Panc1 (cell line): ENCODE data around the gene MNAT1. TPM values are rescaled to one million over a fixed set of nuclear protein-coding genes. Genes with fewer than 3 reads are reported as not detected.

Source experiments
- ATAC-seq: fragments of 200-7000 bp; cut with Tn5 transposase; 2 replicates; pipeline ENCODE4 v1.9.1; 2020; ENCODE audit warnings: mild to moderate bottlenecking, moderate library complexity
- BruUV-seq: library from RNA; stranded (reverse); fragments of 400-500 nt; replicated peaks from 2 replicates; lab custom pipeline; 2021; lab: Mats Ljungman, UMichigan
- CTCF ChIA-PET: fragments of 300-600 bp; sonication (Branson Sonifier 250); formaldehyde crosslinking; loops from one replicate; lab custom pipeline; 2022; ENCODE audit warnings: antibody characterized with exemption; lab: Charles Lee
- POLR2A ChIA-PET: fragments of 300-600 bp; sonication (Branson Sonifier 250); formaldehyde crosslinking; loops from one replicate; lab custom pipeline; 2022; ENCODE audit warnings: antibody characterized with exemption; lab: Charles Lee
- DNase-seq: peaks from one replicate; pipeline ENCODE4 v3.0.0-alpha.2; 2010; ENCODE audit warnings: low read depth, low spot score
- H3K27ac ChIP-seq: 2 replicates; pipeline ENCODE4 v1.5.1; 2011; ENCODE audit warnings: mild to moderate bottlenecking, low read length, inconsistent platforms
- H3K27me3 ChIP-seq: fragments of 200-500 bp; sonication (Bioruptor generic); 2 replicates; pipeline ENCODE4 v1.6.0; 2014; ENCODE audit warnings: low read length, inconsistent platforms; ENCODE audit not compliant: control insufficient read depth, insufficient read depth
- H3K36me3 ChIP-seq: fragments of 200-500 bp; sonication (Bioruptor generic); 2 replicates; pipeline ENCODE4 v1.5.1; 2014; ENCODE audit warnings: inconsistent platforms, mild to moderate bottlenecking, low read length, moderate library complexity; ENCODE audit not compliant: control insufficient read depth, insufficient read depth
- H3K4me1 ChIP-seq: 2 replicates; pipeline ENCODE4 v1.5.1; 2011; ENCODE audit warnings: inconsistent platforms, mild to moderate bottlenecking, low read length, moderate library complexity; ENCODE audit not compliant: control insufficient read depth, insufficient read depth
- H3K4me3 ChIP-seq, 2 experiments: 2 replicates each; pipeline ENCODE4 v1.5.1; 2011 to 2012; ENCODE audit warnings: low read depth in 2 of 2, low read length in 2 of 2, mild to moderate bottlenecking in 2 of 2, inconsistent platforms in 1 of 2, moderate library complexity in 1 of 2
- H3K9me3 ChIP-seq: fragments of 200-500 bp; sonication (Bioruptor generic); 2 replicates; pipeline ENCODE4 v1.5.1; 2014; ENCODE audit warnings: low read depth, mild to moderate bottlenecking, inconsistent platforms, low read length, moderate library complexity; ENCODE audit not compliant: control insufficient read depth, insufficient read depth
- CTCF ChIP-seq: fragments of 450-650 bp; IDR thresholded peaks from 2 replicates; pipeline ENCODE4 v1.5.1; 2017; ENCODE audit warnings: mild to moderate bottlenecking
- POLR2AphosphoS5 ChIP-seq: IDR thresholded peaks from 2 replicates; pipeline ENCODE4 v1.6.1; 2012; ENCODE audit warnings: mild to moderate bottlenecking, low read depth, low read length, moderate library complexity
- SIN3A ChIP-seq: IDR thresholded peaks from 2 replicates; pipeline ENCODE4 v1.6.1; 2012; ENCODE audit warnings: low read depth, mild to moderate bottlenecking, low read length, moderate library complexity, borderline replicate concordance; ENCODE audit not compliant: insufficient read depth
- TCF7L2 ChIP-seq: IDR thresholded peaks from 2 replicates; pipeline ENCODE4 v1.6.1; 2011; ENCODE audit warnings: mild to moderate bottlenecking, low read depth, low read length, inconsistent platforms
- in situ Hi-C: cut with HindIII; loops from 2 replicates; pipeline ENCODE4 v1.10.0; 2016; ENCODE audit warnings: low sequenced_read_pairs, low pct_unique_long_range_greater_than_20kb
- intact Hi-C: fragments of 100-400 bp; cut with micrococcal nuclease; formaldehyde crosslinking; loops from one replicate; pipeline ENCODE4 v1.10.0; 2022; ENCODE audit not compliant: unreplicated experiment
- total RNA-seq: library from RNA; stranded (reverse); gene quantifications from one replicate; pipeline ENCODE4 v1.2.1, GENCODE V29; 2021; ENCODE audit not compliant: unreplicated experiment
- TF ChIP-seq, protein P1 (sequence below), 2 experiments: IDR thresholded peaks; 2 replicates each; pipeline ENCODE4 v1.6.1; 2011 to 2012; ENCODE audit warnings: low read depth in 2 of 2, control low read depth in 1 of 2, low read length in 1 of 2, mild to moderate bottlenecking in 1 of 2, moderate library complexity in 1 of 2; ENCODE audit not compliant: insufficient read depth in 1 of 2

Gene MNAT1
- total RNA-seq, 1 experiment from 2014 or later, result 29.4 TPM

DNA sequence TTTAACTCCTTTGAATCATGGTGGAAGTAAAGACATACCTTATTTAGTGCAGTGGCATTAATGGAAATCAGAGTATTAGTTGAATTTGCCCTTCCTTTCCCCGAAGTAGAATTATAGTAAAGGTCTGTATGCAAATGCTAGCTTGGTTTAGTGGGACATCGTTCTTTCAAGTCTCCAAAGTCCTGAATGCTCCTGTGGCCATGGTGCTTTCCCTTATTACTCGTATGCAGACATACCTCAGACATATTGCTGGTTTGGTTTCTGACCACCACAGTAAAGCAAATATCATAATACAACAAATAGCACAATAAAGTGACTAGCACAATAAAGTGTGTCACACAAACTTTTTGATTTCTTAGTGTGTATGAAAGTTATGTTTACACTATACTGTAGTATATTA, 52.3 kb downstream of the MNAT1 start:
- intact Hi-C loops (no loop called here), in situ Hi-C loops (no loop called here)
- ChIA-PET POLR2A (no interaction called here), CTCF (no interaction called here)
- no peaks in the 10 kb centered on the region for H3K27me3 ChIP-seq
- H3K9me3 ChIP-seq, result no peaks in the 10 kb centered on the region
- H3K4me3 ChIP-seq, result no peak overlapping the region
- no peaks in the 10 kb centered on the region for H3K4me1 ChIP-seq
- DNase-seq (no peak), ATAC-seq (no peak)
- H3K27ac ChIP-seq, result no peak overlapping the region
- TF ChIP-seq SIN3A, result no peak
- BruUV-seq, result no TSS peak
- no peaks in the 10 kb centered on the region for H3K36me3 ChIP-seq

DNA sequence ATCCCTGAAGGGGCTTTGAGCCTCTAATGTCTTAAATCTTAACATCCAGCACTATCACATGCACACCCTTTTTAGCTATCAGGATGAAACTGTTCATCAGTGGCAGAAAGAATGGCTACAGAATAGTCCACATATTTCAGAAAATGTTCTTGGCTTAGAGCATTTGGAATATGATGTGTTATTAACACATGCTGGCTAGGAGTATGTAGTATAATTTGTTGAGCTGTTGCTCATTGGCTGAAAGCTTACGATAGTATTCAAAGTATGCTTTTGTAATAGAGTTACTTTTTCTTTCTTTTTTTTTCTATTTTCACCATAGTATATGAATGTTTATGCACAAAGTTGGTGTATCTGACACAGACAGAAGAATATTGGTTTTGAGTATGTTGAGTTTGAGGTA, 55.1 kb downstream of the MNAT1 start:
- ATAC-seq (no peak), DNase-seq (no peak)
- no TSS peak for BruUV-seq
- no peaks in the 10 kb centered on the region for H3K27me3 ChIP-seq
- H3K4me1 ChIP-seq, result no peaks in the 10 kb centered on the region
- H3K9me3 ChIP-seq, result no peaks in the 10 kb centered on the region
- ChIA-PET POLR2A (no interaction called here), CTCF (no interaction called here)
- intact Hi-C loops (no loop called here), in situ Hi-C loops (no loop called here)
- no peak for TF ChIP-seq POLR2AphosphoS5
- H3K36me3 ChIP-seq, result no peaks in the 10 kb centered on the region
- no peak overlapping the region for H3K27ac ChIP-seq
- H3K4me3 ChIP-seq, result no peak overlapping the region

- TF ChIP-seq, protein P1, sequence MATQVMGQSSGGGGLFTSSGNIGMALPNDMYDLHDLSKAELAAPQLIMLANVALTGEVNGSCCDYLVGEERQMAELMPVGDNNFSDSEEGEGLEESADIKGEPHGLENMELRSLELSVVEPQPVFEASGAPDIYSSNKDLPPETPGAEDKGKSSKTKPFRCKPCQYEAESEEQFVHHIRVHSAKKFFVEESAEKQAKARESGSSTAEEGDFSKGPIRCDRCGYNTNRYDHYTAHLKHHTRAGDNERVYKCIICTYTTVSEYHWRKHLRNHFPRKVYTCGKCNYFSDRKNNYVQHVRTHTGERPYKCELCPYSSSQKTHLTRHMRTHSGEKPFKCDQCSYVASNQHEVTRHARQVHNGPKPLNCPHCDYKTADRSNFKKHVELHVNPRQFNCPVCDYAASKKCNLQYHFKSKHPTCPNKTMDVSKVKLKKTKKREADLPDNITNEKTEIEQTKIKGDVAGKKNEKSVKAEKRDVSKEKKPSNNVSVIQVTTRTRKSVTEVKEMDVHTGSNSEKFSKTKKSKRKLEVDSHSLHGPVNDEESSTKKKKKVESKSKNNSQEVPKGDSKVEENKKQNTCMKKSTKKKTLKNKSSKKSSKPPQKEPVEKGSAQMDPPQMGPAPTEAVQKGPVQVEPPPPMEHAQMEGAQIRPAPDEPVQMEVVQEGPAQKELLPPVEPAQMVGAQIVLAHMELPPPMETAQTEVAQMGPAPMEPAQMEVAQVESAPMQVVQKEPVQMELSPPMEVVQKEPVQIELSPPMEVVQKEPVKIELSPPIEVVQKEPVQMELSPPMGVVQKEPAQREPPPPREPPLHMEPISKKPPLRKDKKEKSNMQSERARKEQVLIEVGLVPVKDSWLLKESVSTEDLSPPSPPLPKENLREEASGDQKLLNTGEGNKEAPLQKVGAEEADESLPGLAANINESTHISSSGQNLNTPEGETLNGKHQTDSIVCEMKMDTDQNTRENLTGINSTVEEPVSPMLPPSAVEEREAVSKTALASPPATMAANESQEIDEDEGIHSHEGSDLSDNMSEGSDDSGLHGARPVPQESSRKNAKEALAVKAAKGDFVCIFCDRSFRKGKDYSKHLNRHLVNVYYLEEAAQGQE (IDR thresholded peaks at IDR 0.05; ENCODE audit: insufficient read depth in 1 of 2, low read depth in 2 of 2, low read length in 1 of 2), result no peak
- TF ChIP-seq TCF7L2, result no peak
- no peak for TF ChIP-seq SIN3A
- no peak for TF ChIP-seq CTCF
- TF ChIP-seq POLR2AphosphoS5, result no peak
- in situ Hi-C loops (no loop called here), intact Hi-C loops (no loop called here)
- Histone ChIP-seq H3K27me3 (no peaks in the 10 kb centered on the region), H3K36me3 (no peaks in the 10 kb centered on the region), H3K9me3 (no peaks in the 10 kb centered on the region), H3K27ac (no peak overlapping the region), H3K4me1 (no peaks in the 10 kb centered on the region), H3K4me3 (no peak overlapping the region)
- ATAC-seq (no peak), DNase-seq (no peak)
- BruUV-seq, result no TSS peak
- ChIA-PET POLR2A (no interaction called here), CTCF (no interaction called here)
These were observed 56.3 kb downstream of the MNAT1 start for GRCh38 chr14:60790850-60791249.
